ENCODE measurements around the gene RTN4RL1.
"Not testable (repeated sequence)": the region's sequence is repeated elsewhere in the genome, so short reads cannot be mapped to it uniquely, and the experiment has no call there.

- TF ChIP-seq CTCF (conservative IDR thresholded peaks at IDR 0.05); ZFX (IDR thresholded peaks at IDR 0.05): not testable (repeated sequence)
Measured at GRCh38 chr17:1895479-1895878, 129.7 kb downstream of the RTN4RL1 start.

Measured in C4-2B (cell line).